H1 (cell line): ENCODE results near the gene ELMO1. TPM values are rescaled to one million over a fixed set of nuclear protein-coding genes. Genes with fewer than 3 reads are reported as not detected.

ENCODE experiments used
- CTCF ChIA-PET: fragments of 300-600 bp; sonication (Branson Sonifier 250); formaldehyde crosslinking; loops from one replicate; lab custom pipeline; 2021; ENCODE audit not compliant: partially characterized antibody; lab: Charles Lee
- POLR2A ChIA-PET: fragments of 300-600 bp; sonication (Branson Sonifier 250); formaldehyde crosslinking; loops from one replicate; lab custom pipeline; 2021; ENCODE audit warnings: inconsistent platforms; ENCODE audit not compliant: partially characterized antibody; lab: Charles Lee
- DNase-seq, 2 experiments: peaks; one replicate each; pipeline versions ENCODE4 v3.0.0 to v3.0.0-alpha.2; 2010 to 2022; ENCODE audit warnings: low spot score in 2 of 2, low read depth in 1 of 2, mixed read lengths in 1 of 2
- FAIRE-seq: peaks from 2 replicates; lab custom pipeline; 2011; peaks lifted over from hg19 to GRCh38; lab: Jason Lieb, UNC
- H2AFZ ChIP-seq: 2 replicates; pipeline ENCODE4 v1.8.1; 2012; ENCODE audit warnings: low read length, inconsistent platforms
- H2AK5ac ChIP-seq: 2 replicates; pipeline ENCODE4 v1.6.1; 2013; ENCODE audit warnings: low read depth, low read length
- H2BK120ac ChIP-seq: replicated peaks from 2 replicates; pipeline ENCODE3; 2013; ENCODE audit warnings: low read depth, low read length, inconsistent platforms
- H2BK12ac ChIP-seq: 2 replicates; pipeline ENCODE4 v1.6.1; 2013; ENCODE audit warnings: low read depth, low read length
- H2BK15ac ChIP-seq: 2 replicates; pipeline ENCODE4 v1.6.1; 2013; ENCODE audit warnings: low read length
- H2BK20ac ChIP-seq: 2 replicates; pipeline ENCODE4 v1.6.1; 2013; ENCODE audit warnings: low read length
- H2BK5ac ChIP-seq: 2 replicates; pipeline ENCODE4 v1.6.1; 2013; ENCODE audit warnings: low read depth, low read length
- H3K14ac ChIP-seq: 2 replicates; pipeline ENCODE4 v1.6.1; 2013; ENCODE audit warnings: inconsistent platforms; ENCODE audit not compliant: insufficient read length
- H3K18ac ChIP-seq: 2 replicates; pipeline ENCODE4 v1.6.1; 2013; ENCODE audit warnings: low read length; ENCODE audit errors: extremely low read depth
- H3K23ac ChIP-seq: 2 replicates; pipeline ENCODE4 v1.6.1; 2013; ENCODE audit warnings: inconsistent platforms; ENCODE audit not compliant: insufficient read length
- H3K23me2 ChIP-seq: 2 replicates; pipeline ENCODE4 v1.6.1; 2013; ENCODE audit warnings: low read depth, low read length
- H3K27ac ChIP-seq: 2 replicates; pipeline ENCODE4 v1.6.1; 2011; ENCODE audit warnings: low read depth, low read length, inconsistent platforms
- H3K27me3 ChIP-seq, 4 experiments: replicated peaks in 1 of 4; 1 replicate in 1 of 4; 2 replicates in 3 of 4; pipeline versions ENCODE4 v1.6.1 to v1.8.1; 2011 to 2013; ENCODE audit warnings: low read length in 3 of 4, mild to moderate bottlenecking in 3 of 4, inconsistent platforms in 2 of 4, mixed read lengths in 2 of 4, moderate library complexity in 1 of 4; ENCODE audit not compliant: control insufficient read depth in 3 of 4, insufficient read depth in 3 of 4; ENCODE audit errors: extremely low read depth in 1 of 4
- H3K36me3 ChIP-seq, 4 experiments: 2 replicates each; pipeline versions ENCODE4 v1.6.1 to v1.8.1; 2011 to 2013; ENCODE audit warnings: mild to moderate bottlenecking in 4 of 4, low read length in 3 of 4, moderate library complexity in 2 of 4, control low read depth in 1 of 4, inconsistent platforms in 1 of 4; ENCODE audit not compliant: insufficient read depth in 4 of 4, control insufficient read depth in 2 of 4
- H3K4ac ChIP-seq: replicated peaks from 2 replicates; pipeline ENCODE3; 2013; ENCODE audit warnings: low read length, low read depth, mixed read lengths, inconsistent platforms; ENCODE audit not compliant: insufficient read length
- H3K4me1 ChIP-seq, 4 experiments: replicated peaks in 1 of 4; 1 replicate in 1 of 4; 2 replicates in 3 of 4; pipeline versions ENCODE4 v1.6.1 to v1.8.1; 2011 to 2013; ENCODE audit warnings: low read length in 3 of 4, inconsistent platforms in 2 of 4, mixed read lengths in 1 of 4; ENCODE audit not compliant: insufficient read depth in 4 of 4, control insufficient read depth in 3 of 4
- H3K4me2 ChIP-seq, 2 experiments: 2 replicates each; pipeline versions ENCODE4 v1.6.1 to v1.8.1; 2011 to 2013; ENCODE audit warnings: low read depth in 2 of 2, low read length in 2 of 2, control low read depth in 1 of 2, inconsistent platforms in 1 of 2, mild to moderate bottlenecking in 1 of 2; ENCODE audit not compliant: insufficient read depth in 1 of 2
- H3K4me3 ChIP-seq, 4 experiments: fragments of 200-600, 300-600 bp in 1 of 4; sonication (generic), shearing (Covaris generic), sonication (Bioruptor Twin) in 1 of 4; 2 replicates each; pipeline versions ENCODE4 v1.5.1 to v1.8.1; 2011 to 2016; ENCODE audit warnings: low read length in 4 of 4, low read depth in 3 of 4, control low read depth in 2 of 4, inconsistent platforms in 2 of 4, mild to moderate bottlenecking in 2 of 4, mixed read lengths in 1 of 4, moderate library complexity in 1 of 4; ENCODE audit not compliant: insufficient read depth in 2 of 4; ENCODE audit errors: extremely low read depth in 1 of 4
- H3K56ac ChIP-seq: replicated peaks from 2 replicates; pipeline ENCODE3; 2013; ENCODE audit warnings: low read depth, mild to moderate bottlenecking, mixed read lengths, low read length, inconsistent platforms; ENCODE audit not compliant: insufficient read length
- H3K79me1 ChIP-seq: 2 replicates; pipeline ENCODE4 v1.6.1; 2013; ENCODE audit warnings: low read depth, low read length, control low read depth
- H3K79me2 ChIP-seq, 2 experiments: 2 replicates each; pipeline versions ENCODE4 v1.6.1 to v1.8.1; 2012 to 2013; ENCODE audit warnings: low read length in 2 of 2, mild to moderate bottlenecking in 2 of 2, inconsistent platforms in 1 of 2; ENCODE audit not compliant: insufficient read depth in 2 of 2, control insufficient read depth in 1 of 2
- H3K9ac ChIP-seq, 4 experiments: replicated peaks in 1 of 4; 1 replicate in 1 of 4; 2 replicates in 3 of 4; pipeline versions ENCODE4 v1.6.1 to v1.8.1; 2011 to 2013; ENCODE audit warnings: low read depth in 3 of 4, low read length in 3 of 4, control low read depth in 2 of 4, mild to moderate bottlenecking in 2 of 4, moderate library complexity in 2 of 4, inconsistent platforms in 1 of 4; ENCODE audit errors: extremely low read depth in 1 of 4
- H3K9me3 ChIP-seq, 2 experiments: 2 replicates each; pipeline versions ENCODE4 v1.6.1 to v1.8.1; 2012 to 2013; ENCODE audit warnings: mild to moderate bottlenecking in 2 of 2, moderate library complexity in 2 of 2, control low read depth in 1 of 2, inconsistent platforms in 1 of 2, low read depth in 1 of 2, low read length in 1 of 2, mixed read lengths in 1 of 2; ENCODE audit not compliant: insufficient read depth in 2 of 2
- H4K20me1 ChIP-seq, 2 experiments: replicated peaks in 1 of 2; 2 replicates each; pipeline versions ENCODE3 to v1.8.1; 2011 to 2013; ENCODE audit warnings: inconsistent platforms in 2 of 2, low read length in 2 of 2, mild to moderate bottlenecking in 1 of 2; ENCODE audit not compliant: insufficient read depth in 2 of 2, control insufficient read depth in 1 of 2
- H4K5ac ChIP-seq: 2 replicates; pipeline ENCODE4 v1.6.1; 2013; ENCODE audit warnings: low read length, low read depth, mixed read lengths, inconsistent platforms; ENCODE audit not compliant: insufficient read length
- H4K8ac ChIP-seq: 2 replicates; pipeline ENCODE4 v1.8.0; 2013; ENCODE audit warnings: mild to moderate bottlenecking, moderate library complexity, low read length, inconsistent platforms; ENCODE audit not compliant: insufficient read depth; ENCODE audit errors: extremely low read depth
- H4K91ac ChIP-seq: replicated peaks from 2 replicates; pipeline ENCODE3; 2013; ENCODE audit warnings: low read length, mixed read lengths, inconsistent platforms; ENCODE audit not compliant: insufficient read length
- ATF3 ChIP-seq: IDR thresholded peaks from 2 replicates; pipeline ENCODE4 v1.6.1; 2011; ENCODE audit warnings: low read depth, mild to moderate bottlenecking, low read length; ENCODE audit not compliant: insufficient read depth
- CBX8 ChIP-seq: fragments of 300-800, 300-1000 bp; sonication (generic); IDR thresholded peaks from 2 replicates; pipeline ENCODE4 v1.7.1; 2016; ENCODE audit warnings: low read depth, low read length, borderline replicate concordance
- CEBPB ChIP-seq: IDR thresholded peaks from 2 replicates; pipeline ENCODE4 v1.6.1; 2012; ENCODE audit warnings: low read depth, low read length
- GTF2F1 ChIP-seq: IDR thresholded peaks from 2 replicates; pipeline ENCODE4 v1.6.1; 2012; ENCODE audit warnings: low read depth, low read length, improper control_type of control experiment, borderline replicate concordance
- HDAC6 ChIP-seq: IDR thresholded peaks from one replicate; pipeline ENCODE4 v1.7.1; 2012; ENCODE audit warnings: low read depth, mild to moderate bottlenecking, inconsistent platforms, low read length, moderate library complexity
- RFX5 ChIP-seq: IDR thresholded peaks from 2 replicates; pipeline ENCODE4 v1.6.1; 2011; ENCODE audit warnings: low read depth, low read length, improper control_type of control experiment, borderline replicate concordance
- RNF2 ChIP-seq: fragments of 200-900, 300-1000 bp; sonication (generic); IDR thresholded peaks from 2 replicates; pipeline ENCODE4 v1.7.1; 2016; ENCODE audit warnings: borderline replicate concordance, low read depth, mild to moderate bottlenecking, antibody characterized with exemption, low read length; ENCODE audit not compliant: poor library complexity, severe bottlenecking; ENCODE audit errors: missing control alignments
- SIRT6 ChIP-seq: IDR thresholded peaks from one replicate; pipeline ENCODE4 v1.7.1; 2012; ENCODE audit warnings: low read length, inconsistent platforms
- SIX5 ChIP-seq: IDR thresholded peaks from 2 replicates; pipeline ENCODE4 v1.6.1; 2011; ENCODE audit warnings: mild to moderate bottlenecking, low read depth, low read length
- SP4 ChIP-seq: IDR thresholded peaks from 2 replicates; pipeline ENCODE4 v1.6.1; 2012; ENCODE audit warnings: low read length, inconsistent platforms
- TAF1 ChIP-seq: IDR thresholded peaks from 2 replicates; pipeline ENCODE4 v1.6.1; 2011; ENCODE audit warnings: mild to moderate bottlenecking, low read depth, low read length
- TCF12 ChIP-seq: IDR thresholded peaks from 2 replicates; pipeline ENCODE4 v1.6.1; 2011; ENCODE audit warnings: low read depth, mild to moderate bottlenecking, low read length
- WGBS, 2 experiments: shearing (Covaris generic) in 1 of 2; methylation state at CpG; one replicate each; pipeline versions ENCODE4 v1.1.6 to v1.1.7; 2013 to 2015; ENCODE audit warnings: low lambda C conversion rate in 2 of 2, mixed read lengths in 2 of 2, inconsistent platforms in 1 of 2, low coverage in 1 of 2, missing lambda C conversion rate in 1 of 2; ENCODE audit not compliant: insufficient replicate concordance in 2 of 2, insufficient coverage in 1 of 2, insufficient read length in 1 of 2; ENCODE audit errors: extremely low coverage in 1 of 2, missing lambda C conversion rate in 1 of 2; 5-methylcytosine and 5-hydroxymethylcytosine counted together
- polyA plus RNA-seq, 7 experiments: library from polyadenylated mRNA; depleted of rRNA in 3 of 7; stranded (reverse) in 5 of 7; unstranded in 2 of 7; fragments of >200 nt in 5 of 7; fragments of 200-250 nt in 2 of 7; gene quantifications; 1 replicate in 5 of 7; 2 replicates in 1 of 7; 4 replicates in 1 of 7; pipeline versions ENCODE4 v1.2.1 to v1.2.3, GENCODE V29; 2011 to 2013; ENCODE audit warnings: missing spikeins in 2 of 7, mixed read lengths in 2 of 7
- total RNA-seq: library from RNA; stranded (reverse); fragmentation: NEBNext Ultra II Directional; extraction: Animal tissue kit (Norgen Biotek cat#: 25700); gene quantifications from 2 replicates; pipeline ENCODE4 v1.2.1, GENCODE V29; 2021

Gene ELMO1
- total and polyA plus RNA-seq, 2 of the 8 experiments (the other 6 are each of a cell fraction or from before 2014, with no cell fraction given), result 18.4 to 21.0 TPM

- H4K20me1 ChIP-seq, result no peaks in the 10 kb centered on the region
- FAIRE-seq, result no peak
- TF ChIP-seq HDAC6, result no peak
- TF ChIP-seq SIX5, result no peak
- TF ChIP-seq RFX5, result no peak
- no peak for TF ChIP-seq ATF3
- TF ChIP-seq CBX8, result no peak
- TF ChIP-seq RNF2, result no peak
- TF ChIP-seq TAF1, result no peak
- TF ChIP-seq SP4, result no peak
- no peak for TF ChIP-seq CEBPB
- no peak for TF ChIP-seq TCF12
- no peak for TF ChIP-seq SIRT6
- TF ChIP-seq GTF2F1, result no peak
Measured at GRCh38 chr7:37341033-37341630, 107.5 kb downstream of the ELMO1 start.

More at GRCh38 chr7:37341033-37341630, 107.5 kb downstream of the ELMO1 start:
- H3K27me3 ChIP-seq, result no peaks in the 10 kb centered on the region
- H3K14ac ChIP-seq, result no peak overlapping the region
- H3K79me2 ChIP-seq, result 0 out of 4 replicates have a peak, but pooled peaks cover 0 to 2% of the 10 kb centered on the region in 2 experiments
- 73% methylated on average over 6 of the region's 6 CpGs; no CpG with 5 or more reads in 1 of the 2 experiments for WGBS, 2 experiments
- H3K56ac ChIP-seq, result no peak overlapping the region
- no peak overlapping the region for H2AFZ ChIP-seq
- no peak overlapping the region for H4K8ac ChIP-seq
- DNase-seq, result no peak
- CTCF ChIA-PET, result interaction anchor here (1.1 to 1.9 kb wide), 2 partner anchors 12 to 56 kb away, joined by 3 to 7 read pairs; no protein-coding TSS in a partner anchor
- no peak overlapping the region for H4K91ac ChIP-seq
- H2BK15ac ChIP-seq, result no peak overlapping the region
- no peak overlapping the region for H4K5ac ChIP-seq
- H3K27ac ChIP-seq, result no peak overlapping the region
- H3K4me3 ChIP-seq, result no peak overlapping the region
- H3K18ac ChIP-seq, result no peak overlapping the region
- H3K9ac ChIP-seq, result no peak overlapping the region
- H3K4ac ChIP-seq, result no peak overlapping the region
- no peak overlapping the region for H2BK12ac ChIP-seq
- no peak overlapping the region for H2AK5ac ChIP-seq
- no peaks in the 10 kb centered on the region for H3K79me1 ChIP-seq
- H3K23me2 ChIP-seq, result no peaks in the 10 kb centered on the region
- no peak overlapping the region for H2BK120ac ChIP-seq
- POLR2A ChIA-PET, result no interaction called here
- H3K4me1 ChIP-seq, result peaks cover 0 to 2% (median 0%) of the 10 kb centered on the region in 4 experiments; a peak in 1 of 7 replicates
- no peak overlapping the region for H3K23ac ChIP-seq
- H3K4me2 ChIP-seq, result no peak overlapping the region
- H2BK20ac ChIP-seq, result no peak overlapping the region
- no peaks in the 10 kb centered on the region for H3K9me3 ChIP-seq
- peaks cover 0 to 2% (median under 1%) of the 10 kb centered on the region in 4 experiments; a peak in 2 of 8 replicates for H3K36me3 ChIP-seq
- no peak overlapping the region for H2BK5ac ChIP-seq
